ENCODE data around the gene DLGAP1.

DLGAP1 gene

GRCh38 chr18:3466872-3467271, 988.2 kb downstream of the DLGAP1 start:
- no peak for DNase-seq (ENCODE audit: low spot score)

- DNase-seq (ENCODE audit: low spot score) = peak; percentile 63
These were observed 989.1 kb downstream of the DLGAP1 start for GRCh38 chr18:3466045-3466444.

GRCh38 chr18:3463051-3463450, 992.1 kb downstream of the DLGAP1 start:
- no peak for DNase-seq (ENCODE audit: low spot score)

GRCh38 chr18:3461704-3462103, 993.4 kb downstream of the DLGAP1 start:
- no peak for DNase-seq (ENCODE audit: low spot score)

GRCh38 chr18:3460823-3461398, 994.2 kb downstream of the DLGAP1 start:
- no peak for DNase-seq (ENCODE audit: low spot score)

GRCh38 chr18:3458952-3459853, 995.9 kb downstream of the DLGAP1 start:
- DNase-seq (ENCODE audit: low spot score) = no peak

GRCh38 chr18:3458378-3458777, 996.7 kb downstream of the DLGAP1 start:
- no peak for DNase-seq (ENCODE audit: low spot score)

- no peak for DNase-seq (ENCODE audit: low spot score)
These were observed 997.8 kb downstream of the DLGAP1 start for GRCh38 chr18:3457261-3457724.

- DNase-seq (ENCODE audit: low spot score) = no peak
These were observed 998.4 kb downstream of the DLGAP1 start for GRCh38 chr18:3456686-3457069.

- DNase-seq (ENCODE audit: low spot score) = no peak
These were observed 999.0 kb downstream of the DLGAP1 start for GRCh38 chr18:3455907-3456685.

GRCh38 chr18:3455090-3455635, 999.9 kb downstream of the DLGAP1 start:
- DNase-seq (ENCODE audit: low spot score) = no peak

GRCh38 chr18:3454365-3455089, 1000.6 kb downstream of the DLGAP1 start:
- DNase-seq (ENCODE audit: low spot score) = no peak

- DNase-seq (ENCODE audit: low spot score) = no peak
These were observed 1001.4 kb downstream of the DLGAP1 start for GRCh38 chr18:3453540-3454364.

- no peak for DNase-seq (ENCODE audit: low spot score)
These were observed 1002.2 kb downstream of the DLGAP1 start for GRCh38 chr18:3452750-3453539.

GRCh38 chr18:3451989-3452749, 1002.9 kb downstream of the DLGAP1 start:
- DNase-seq (ENCODE audit: low spot score) = no peak

- DNase-seq (ENCODE audit: low spot score) = no peak
These were observed 1003.7 kb downstream of the DLGAP1 start for GRCh38 chr18:3451183-3451988.

GRCh38 chr18:3450799-3451182, 1004.3 kb downstream of the DLGAP1 start:
- no peak for DNase-seq (ENCODE audit: low spot score)
